ENCODE results near the gene TBCC.

The TBCC gene

GRCh38 chr6:42745640-42746462, at the start of gene TBCC:
Gene TBCC (minus strand): TSS chr6:42746103. CDS start chr6:42746073, 30 bp downstream.
- DNase-seq = peak; percentile 98

GRCh38 chr6:42795651-42796050, 49.7 kb upstream of the TBCC start:
- no peak for DNase-seq

- DNase-seq = no peak
These were observed 45.9 kb upstream of the TBCC start for GRCh38 chr6:42791706-42792320.

GRCh38 chr6:42790549-42791181, 44.8 kb upstream of the TBCC start:
- no peak for DNase-seq

- no peak for DNase-seq
These were observed 42.8 kb upstream of the TBCC start for GRCh38 chr6:42788671-42789070.

- DNase-seq = no peak
These were observed 41.2 kb upstream of the TBCC start for GRCh38 chr6:42787063-42787472.

GRCh38 chr6:42786525-42786985, 40.7 kb upstream of the TBCC start:
- no peak for DNase-seq

GRCh38 chr6:42784717-42785498, 39.0 kb upstream of the TBCC start:
- DNase-seq = no peak

GRCh38 chr6:42783876-42784642, 38.2 kb upstream of the TBCC start:
- no peak for DNase-seq

GRCh38 chr6:42783177-42783875, 37.4 kb upstream of the TBCC start:
- peak; percentile 81 for DNase-seq

- peak; percentile 73 for DNase-seq
These were observed 36.8 kb upstream of the TBCC start for GRCh38 chr6:42782689-42783176.

- peak; percentile 63 for DNase-seq
These were observed 36.1 kb upstream of the TBCC start, which contains the start of gene BICRAL for GRCh38 chr6:42781796-42782688. Gene BICRAL (plus strand): TSS chr6:42782052. CDS start chr6:42822023, 39,971 bp downstream.

- DNase-seq = no peak
These were observed 35.6 kb upstream of the TBCC start for GRCh38 chr6:42781546-42781795.

GRCh38 chr6:42779521-42779920, 33.6 kb upstream of the TBCC start:
- DNase-seq = no peak

- no peak for DNase-seq
These were observed 32.2 kb upstream of the TBCC start for GRCh38 chr6:42778122-42778521.

- peak; percentile 46 for DNase-seq
These were observed 31.4 kb upstream of the TBCC start for GRCh38 chr6:42777126-42777822.

GRCh38 chr6:42774821-42775487, 29.1 kb upstream of the TBCC start:
- DNase-seq = peak; percentile 74

- DNase-seq = peak; percentile 55
These were observed 28.3 kb upstream of the TBCC start for GRCh38 chr6:42774201-42774600.

GRCh38 chr6:42771741-42772100, 25.8 kb upstream of the TBCC start:
- peak; percentile 60 for DNase-seq
